ENCODE data around the gene BMPR2.

DNA sequence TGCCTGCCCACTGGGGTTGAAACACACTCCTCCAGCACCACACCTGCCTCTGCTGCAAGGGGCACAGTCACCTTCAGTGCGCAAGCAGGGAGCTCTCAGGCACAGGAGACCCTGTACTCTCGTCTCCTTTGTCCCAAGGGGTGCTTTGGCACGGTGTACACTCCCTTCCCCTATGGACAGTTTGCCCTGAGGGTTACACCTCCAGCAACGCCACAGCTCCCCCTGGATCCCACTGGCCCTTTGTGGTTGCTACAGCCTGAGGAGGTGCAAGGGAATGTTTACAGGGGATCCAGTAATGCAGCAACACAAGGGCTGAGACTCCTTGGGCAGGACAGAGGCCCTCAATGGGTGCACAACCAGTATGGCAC is 213.4 kb downstream of the BMPR2 start:
- TF ChIP-seq, protein P1, sequence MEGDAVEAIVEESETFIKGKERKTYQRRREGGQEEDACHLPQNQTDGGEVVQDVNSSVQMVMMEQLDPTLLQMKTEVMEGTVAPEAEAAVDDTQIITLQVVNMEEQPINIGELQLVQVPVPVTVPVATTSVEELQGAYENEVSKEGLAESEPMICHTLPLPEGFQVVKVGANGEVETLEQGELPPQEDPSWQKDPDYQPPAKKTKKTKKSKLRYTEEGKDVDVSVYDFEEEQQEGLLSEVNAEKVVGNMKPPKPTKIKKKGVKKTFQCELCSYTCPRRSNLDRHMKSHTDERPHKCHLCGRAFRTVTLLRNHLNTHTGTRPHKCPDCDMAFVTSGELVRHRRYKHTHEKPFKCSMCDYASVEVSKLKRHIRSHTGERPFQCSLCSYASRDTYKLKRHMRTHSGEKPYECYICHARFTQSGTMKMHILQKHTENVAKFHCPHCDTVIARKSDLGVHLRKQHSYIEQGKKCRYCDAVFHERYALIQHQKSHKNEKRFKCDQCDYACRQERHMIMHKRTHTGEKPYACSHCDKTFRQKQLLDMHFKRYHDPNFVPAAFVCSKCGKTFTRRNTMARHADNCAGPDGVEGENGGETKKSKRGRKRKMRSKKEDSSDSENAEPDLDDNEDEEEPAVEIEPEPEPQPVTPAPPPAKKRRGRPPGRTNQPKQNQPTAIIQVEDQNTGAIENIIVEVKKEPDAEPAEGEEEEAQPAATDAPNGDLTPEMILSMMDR (conservative IDR thresholded peaks at IDR 0.05; ENCODE audit: low read depth, low read length) = no peak
- TF ChIP-seq RFX5 (IDR thresholded peaks at IDR 0.05; ENCODE audit: low read depth, low read length) = no peak
- TF ChIP-seq POLR2A (IDR thresholded peaks at IDR 0.05; ENCODE audit: low read depth, low read length) = no peak
- no peak for TF ChIP-seq RAD21 (IDR thresholded peaks at IDR 0.05; ENCODE audit: low read length)
- no peak for TF ChIP-seq CHD1 (IDR thresholded peaks at IDR 0.05; ENCODE audit: low read depth, low read length)
